Measurements from ENCODE around the gene SULT2A1.

Gene SULT2A1

DNA sequence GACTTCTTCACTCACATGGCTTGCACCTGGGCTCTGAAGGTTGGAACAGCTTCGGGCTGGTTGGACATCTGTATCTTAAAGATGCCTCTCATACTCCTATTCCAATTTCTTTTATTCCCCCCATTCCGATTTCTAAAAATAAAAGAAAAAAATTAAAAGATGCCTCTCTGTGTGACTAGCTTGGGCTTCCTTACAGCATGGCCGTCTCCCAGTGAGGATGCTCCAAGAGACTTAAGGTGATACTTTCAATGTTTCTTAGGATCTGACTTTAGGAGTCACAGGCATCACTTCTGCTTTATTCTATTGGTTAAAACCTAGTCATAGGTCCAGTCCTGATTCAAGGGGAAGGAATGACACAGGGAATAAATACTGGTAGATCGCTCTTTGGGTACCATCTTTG lies 9.9 kb upstream of the SULT2A1 start:
- TF ChIP-seq, protein P1, sequence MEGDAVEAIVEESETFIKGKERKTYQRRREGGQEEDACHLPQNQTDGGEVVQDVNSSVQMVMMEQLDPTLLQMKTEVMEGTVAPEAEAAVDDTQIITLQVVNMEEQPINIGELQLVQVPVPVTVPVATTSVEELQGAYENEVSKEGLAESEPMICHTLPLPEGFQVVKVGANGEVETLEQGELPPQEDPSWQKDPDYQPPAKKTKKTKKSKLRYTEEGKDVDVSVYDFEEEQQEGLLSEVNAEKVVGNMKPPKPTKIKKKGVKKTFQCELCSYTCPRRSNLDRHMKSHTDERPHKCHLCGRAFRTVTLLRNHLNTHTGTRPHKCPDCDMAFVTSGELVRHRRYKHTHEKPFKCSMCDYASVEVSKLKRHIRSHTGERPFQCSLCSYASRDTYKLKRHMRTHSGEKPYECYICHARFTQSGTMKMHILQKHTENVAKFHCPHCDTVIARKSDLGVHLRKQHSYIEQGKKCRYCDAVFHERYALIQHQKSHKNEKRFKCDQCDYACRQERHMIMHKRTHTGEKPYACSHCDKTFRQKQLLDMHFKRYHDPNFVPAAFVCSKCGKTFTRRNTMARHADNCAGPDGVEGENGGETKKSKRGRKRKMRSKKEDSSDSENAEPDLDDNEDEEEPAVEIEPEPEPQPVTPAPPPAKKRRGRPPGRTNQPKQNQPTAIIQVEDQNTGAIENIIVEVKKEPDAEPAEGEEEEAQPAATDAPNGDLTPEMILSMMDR (IDR thresholded peaks at IDR 0.05; ENCODE audit: low read depth, low read length), result no peak
- no peak overlapping the region for H3K4me3 ChIP-seq (ENCODE audit: low read depth, low read length)

DNA sequence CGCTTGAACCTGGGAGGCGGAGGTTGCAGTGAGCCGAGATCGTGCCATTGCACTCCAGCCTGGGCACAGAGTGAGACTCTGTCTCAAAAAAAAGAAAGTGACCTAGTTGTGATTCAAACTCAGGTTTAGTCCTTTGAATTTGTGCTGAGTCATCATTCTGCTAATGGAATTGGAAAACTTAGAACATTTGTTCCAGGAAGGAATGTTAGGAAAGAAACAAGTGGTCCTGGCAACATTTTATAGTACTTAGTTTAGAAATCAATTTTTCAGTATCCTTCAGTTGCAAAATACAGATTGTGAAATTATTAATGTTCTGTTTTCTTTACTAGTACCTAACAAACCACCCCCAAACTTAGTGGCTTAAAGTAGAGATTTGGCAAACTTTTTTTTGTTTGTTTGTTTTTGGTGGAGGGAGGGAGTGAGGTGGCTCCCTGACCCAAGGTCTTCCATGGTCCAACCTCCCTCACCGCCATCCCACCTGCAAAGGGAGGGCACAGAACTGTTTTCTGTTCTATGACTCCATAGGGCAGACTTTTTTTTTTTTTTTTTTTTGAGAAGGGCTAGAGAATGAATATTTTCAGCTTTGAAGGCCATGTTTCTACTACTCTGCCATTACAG lies 9.2 kb upstream of the SULT2A1 start:
- H3K4me3 ChIP-seq (ENCODE audit: low read depth, low read length), result no peak overlapping the region
- TF ChIP-seq, protein P1 (IDR thresholded peaks at IDR 0.05; ENCODE audit: low read depth, low read length), result no peak

DNA sequence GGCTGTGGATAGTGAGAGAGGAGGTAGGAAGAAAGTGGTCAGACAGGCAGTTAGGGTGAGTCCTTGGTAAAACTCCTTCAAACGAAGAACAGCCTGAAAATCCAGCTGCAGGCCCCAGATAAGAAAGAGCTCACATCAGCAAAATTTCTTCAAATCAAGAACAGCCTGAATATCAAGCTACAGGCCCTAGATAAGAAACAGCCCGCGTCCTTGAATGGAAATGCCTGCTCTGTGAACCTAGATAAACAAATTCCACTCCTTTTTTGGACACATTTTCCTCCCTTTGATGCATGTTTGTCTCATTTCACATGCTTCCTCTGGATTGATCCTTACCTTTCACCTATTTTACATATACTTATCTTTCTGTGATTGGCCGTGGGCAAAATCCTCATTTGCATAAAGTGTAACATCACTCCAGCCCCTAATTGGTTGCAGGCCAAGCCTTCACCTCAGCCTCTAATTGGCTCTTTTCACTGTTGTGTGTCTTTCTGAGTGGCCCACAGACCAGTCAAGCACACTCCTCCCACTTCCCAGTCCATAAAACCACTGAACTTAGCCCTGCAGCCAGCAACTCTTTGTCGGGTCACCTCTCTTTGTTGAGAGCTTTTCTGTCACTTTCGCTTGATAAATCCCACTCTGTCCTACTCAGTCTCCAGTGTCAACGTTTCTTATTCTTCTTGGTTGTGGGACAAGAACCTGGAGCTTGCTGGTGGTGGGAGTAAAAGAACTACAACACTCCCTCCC lies 6.0 kb upstream of the SULT2A1 start:
- no peak overlapping the region for H3K4me3 ChIP-seq (ENCODE audit: low read depth, low read length)
- TF ChIP-seq, protein P1 (IDR thresholded peaks at IDR 0.05; ENCODE audit: low read depth, low read length), result no peak

DNA sequence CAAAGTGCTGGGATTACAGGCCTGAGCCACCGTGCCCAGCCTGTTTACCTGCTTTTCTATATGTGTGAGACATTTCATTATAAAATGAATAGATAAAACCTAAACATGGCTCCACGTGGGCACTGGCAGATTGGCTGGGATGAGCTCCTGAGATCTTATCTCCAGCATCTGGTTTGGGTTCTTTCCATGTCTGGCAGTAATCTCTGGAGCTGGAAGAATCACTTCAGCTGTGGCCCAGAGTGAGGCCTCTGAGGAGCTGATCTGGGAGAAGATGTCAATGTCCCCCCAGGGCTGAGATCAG lies 5.5 kb upstream of the SULT2A1 start:
- no peak overlapping the region for H3K4me3 ChIP-seq (ENCODE audit: low read depth, low read length)
- TF ChIP-seq, protein P1 (IDR thresholded peaks at IDR 0.05; ENCODE audit: low read depth, low read length), result no peak

DNA sequence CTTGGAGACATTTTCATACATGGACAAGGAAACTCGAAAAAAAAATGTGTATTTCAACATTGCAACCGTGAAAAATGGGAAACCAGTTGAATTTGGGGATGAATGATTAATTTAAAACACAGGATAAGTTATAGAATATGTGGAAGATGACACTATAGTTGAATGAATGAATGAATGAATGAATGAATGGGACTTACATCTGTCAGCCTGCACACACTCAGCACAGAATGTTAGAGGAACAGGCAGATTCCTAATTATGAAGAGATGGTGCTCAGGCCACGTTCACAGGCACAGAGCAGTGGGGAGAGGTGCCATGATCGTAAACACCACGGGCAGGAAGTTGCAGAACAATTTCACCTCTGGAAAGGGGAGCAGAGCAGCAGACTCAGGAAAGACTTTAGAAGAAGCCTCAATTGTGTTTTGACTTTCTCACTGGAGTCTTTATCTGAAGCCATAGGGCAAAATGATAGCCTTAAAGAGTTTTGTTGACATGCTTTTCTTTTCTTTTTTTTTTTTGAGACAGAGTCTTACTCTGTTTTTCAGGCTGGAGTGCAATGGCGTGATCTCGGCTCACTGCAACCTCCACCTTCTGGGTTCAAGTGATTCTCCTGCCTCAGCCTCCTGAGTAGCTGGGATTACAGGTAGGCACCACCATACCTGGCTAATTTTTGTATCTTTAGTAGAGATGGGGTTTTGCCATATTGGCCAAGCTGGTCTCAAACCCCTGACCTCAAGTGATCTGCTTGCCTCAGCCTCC lies 4.9 kb upstream of the SULT2A1 start:
- TF ChIP-seq, protein P1 (IDR thresholded peaks at IDR 0.05; ENCODE audit: low read depth, low read length), result no peak
- no peak overlapping the region for H3K4me3 ChIP-seq (ENCODE audit: low read depth, low read length)

DNA sequence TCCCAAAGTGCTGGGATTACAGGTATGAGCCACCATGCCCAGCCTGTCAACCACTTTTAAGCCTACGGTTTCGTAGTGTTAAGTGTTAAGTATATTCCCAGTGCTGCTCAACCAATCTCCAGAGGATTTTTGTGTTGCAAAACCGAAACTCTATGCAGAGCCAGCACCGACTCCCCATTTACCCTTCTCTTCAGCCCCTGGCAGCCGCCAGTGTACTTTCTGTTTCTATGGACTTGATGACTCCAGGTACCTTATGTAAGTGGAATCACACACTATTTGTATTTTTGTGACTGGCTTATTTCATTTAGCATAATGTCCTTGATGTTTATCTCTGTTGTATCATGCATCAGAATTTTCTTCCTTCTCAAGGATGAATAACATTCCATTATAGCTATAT lies 1.1 kb downstream of the SULT2A1 start:
- TF ChIP-seq, protein P1 (IDR thresholded peaks at IDR 0.05; ENCODE audit: low read depth, low read length), result no peak
- H3K4me3 ChIP-seq (ENCODE audit: low read depth, low read length), result no peak overlapping the region

DNA sequence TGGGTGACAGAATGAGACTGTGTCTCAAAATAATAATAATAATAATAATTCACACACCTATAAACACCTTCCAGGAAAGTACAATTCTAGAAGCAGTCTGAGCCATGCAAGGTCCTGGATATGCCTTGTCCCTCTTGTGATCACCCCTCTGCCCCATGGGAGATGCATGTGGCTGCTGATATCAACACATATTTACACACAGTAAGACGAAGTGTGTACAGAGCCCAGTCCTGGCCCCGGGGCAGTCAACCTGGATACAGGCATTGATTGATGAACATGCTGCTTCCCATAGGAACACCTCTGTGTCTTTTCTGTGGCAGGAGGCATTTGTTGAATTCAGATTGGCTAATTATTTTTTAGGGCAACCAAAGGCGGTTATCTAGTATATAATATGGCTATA lies 3.2 kb downstream of the SULT2A1 start:
- H3K4me3 ChIP-seq (ENCODE audit: low read depth, low read length), result no peak overlapping the region
- TF ChIP-seq, protein P1 (IDR thresholded peaks at IDR 0.05; ENCODE audit: low read depth, low read length), result no peak

All from WI38 (cell line).